ENCODE measurements around the gene C12orf56. TPM values are rescaled to one million over a fixed set of nuclear protein-coding genes. Genes with fewer than 3 reads are reported as not detected.
"Not testable (repeated sequence)": the region's sequence is repeated elsewhere in the genome, so short reads cannot be mapped to it uniquely, and the experiment has no call there.

The C12orf56 gene
- polyA plus RNA-seq, 1 donor (not counting 4 experiments of a cell fraction or from before 2014, with no cell fraction given) = 0.14 TPM

DNA sequence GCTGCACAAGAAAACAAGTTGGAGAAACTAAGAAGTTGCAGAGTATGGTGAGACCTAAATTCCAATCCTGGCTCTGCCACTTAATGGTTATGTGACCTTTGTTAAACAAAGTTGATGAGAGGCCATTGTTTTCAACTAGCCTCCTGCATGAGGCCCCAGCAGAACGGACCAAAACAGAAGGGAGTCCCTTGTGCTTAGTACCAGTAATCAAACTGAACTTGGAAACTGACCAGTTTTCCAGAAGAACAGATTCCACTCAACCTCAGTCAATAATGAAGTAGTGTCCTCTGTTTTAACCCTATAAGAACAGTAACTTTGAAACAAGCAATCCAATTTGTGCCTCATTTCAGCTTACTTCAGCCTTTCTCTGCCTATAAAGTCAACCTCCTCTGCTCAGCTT is 69.9 kb downstream of the C12orf56 start:
- no peaks in the 10 kb centered on the region for H3K36me3 ChIP-seq (ENCODE audit: control insufficient read depth in 2 of 2, extremely low read depth in 1 of 2, insufficient read depth in 2 of 2, low read length in 2 of 2)
- FAIRE-seq = no peak
- dilution Hi-C loops (cut with MboI; ENCODE audit: extremely low pct_ligation_motif_present, low sequenced_read_pairs) = no loop called here

GRCh38 chr12:64319540-64320225 is 70.9 kb downstream of the C12orf56 start:
- FAIRE-seq; H3K9me3 ChIP-seq (ENCODE audit: control insufficient read depth, low read depth, low read length); H3K9ac ChIP-seq (ENCODE audit: control insufficient read depth, extremely low read depth, insufficient read depth, low read length); DNase-seq (ENCODE audit: low read depth, low spot score); H2AFZ ChIP-seq (ENCODE audit: control insufficient read depth, low read length); H3K9me1 ChIP-seq (ENCODE audit: control insufficient read depth, extremely low read depth, insufficient read depth, low read length); H3K79me2 ChIP-seq (ENCODE audit: control insufficient read depth, insufficient read depth, low read length); H4K20me1 ChIP-seq (ENCODE audit: control insufficient read depth, extremely low read depth, insufficient read depth, low read length); dilution Hi-C loops (cut with MboI; ENCODE audit: extremely low pct_ligation_motif_present, low sequenced_read_pairs); H3K4me3 ChIP-seq (ENCODE audit: control insufficient read depth in 2 of 3, extremely low read depth in 1 of 3, insufficient read depth in 2 of 3, low read depth in 1 of 3, low read length in 3 of 3); H3K27ac ChIP-seq (ENCODE audit: control insufficient read depth, insufficient read depth, low read length); H3K4me1 ChIP-seq (ENCODE audit: control insufficient read depth, extremely low read depth, insufficient read depth, low read length); H3K4me2 ChIP-seq (ENCODE audit: control insufficient read depth, extremely low read depth, insufficient read depth, low read depth, low read length); H3K36me3 ChIP-seq (ENCODE audit: control insufficient read depth in 2 of 2, extremely low read depth in 1 of 2, insufficient read depth in 2 of 2, low read length in 2 of 2); H3K27me3 ChIP-seq (ENCODE audit: control insufficient read depth, extremely low read depth, insufficient read depth, low read length): not testable (repeated sequence)

More for the DNA sequence above, 69.9 kb downstream of the C12orf56 start:
- TF ChIP-seq EZH2 (IDR thresholded peaks at IDR 0.05; ENCODE audit: low read length) (no peak), CTCF (optimal IDR thresholded peaks at IDR 0.05 in 1 of 3, IDR thresholded peaks at IDR 0.05 in 1 of 3, conservative IDR thresholded peaks at IDR 0.05 in 1 of 3; ENCODE audit: extremely low read depth in 1 of 3, insufficient read depth in 2 of 3, low read length in 3 of 3) (no peak)
- DNase-seq (ENCODE audit: low read depth, low spot score) = no peak
- Histone ChIP-seq H2AFZ (ENCODE audit: control insufficient read depth, low read length) (no peak overlapping the region), H3K4me1 (ENCODE audit: control insufficient read depth, extremely low read depth, insufficient read depth, low read length) (no peaks in the 10 kb centered on the region), H3K4me2 (ENCODE audit: control insufficient read depth, extremely low read depth, insufficient read depth, low read depth, low read length) (no peak overlapping the region), H3K27me3 (ENCODE audit: control insufficient read depth, extremely low read depth, insufficient read depth, low read length) (no peaks in the 10 kb centered on the region), H4K20me1 (ENCODE audit: control insufficient read depth, extremely low read depth, insufficient read depth, low read length) (no peaks in the 10 kb centered on the region), H3K9me3 (ENCODE audit: control insufficient read depth, low read depth, low read length) (no peaks in the 10 kb centered on the region), H3K4me3 (ENCODE audit: control insufficient read depth in 2 of 3, extremely low read depth in 1 of 3, insufficient read depth in 2 of 3, low read depth in 1 of 3, low read length in 3 of 3) (no peak overlapping the region), H3K9me1 (ENCODE audit: control insufficient read depth, extremely low read depth, insufficient read depth, low read length) (no peaks in the 10 kb centered on the region), H3K27ac (ENCODE audit: control insufficient read depth, insufficient read depth, low read length) (no peak overlapping the region), H3K9ac (ENCODE audit: control insufficient read depth, extremely low read depth, insufficient read depth, low read length) (no peak overlapping the region), H3K79me2 (ENCODE audit: control insufficient read depth, insufficient read depth, low read length) (no peaks in the 10 kb centered on the region)

DNA sequence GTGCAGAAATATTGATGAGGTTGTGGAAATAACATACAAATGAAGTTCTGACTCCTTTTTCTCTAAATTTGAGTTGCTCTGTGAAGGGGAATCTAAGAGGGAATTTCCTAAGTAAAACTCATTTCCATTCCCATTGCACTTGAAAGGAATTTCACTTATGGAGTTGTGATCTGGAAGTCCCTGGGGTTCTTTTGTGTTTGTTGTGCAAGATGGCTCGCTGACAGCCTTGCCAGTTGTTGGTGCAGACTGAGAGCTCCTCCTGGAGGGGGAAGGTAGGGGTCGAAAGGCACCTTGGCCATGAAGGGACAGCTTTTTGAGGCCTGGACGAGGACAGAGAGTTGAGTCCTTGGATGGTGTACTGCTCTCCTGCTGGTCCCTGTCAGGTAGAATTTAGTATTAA is 72.0 kb downstream of the C12orf56 start:
- Histone ChIP-seq H3K4me1 (ENCODE audit: control insufficient read depth, extremely low read depth, insufficient read depth, low read length) (no peaks in the 10 kb centered on the region), H3K9me1 (ENCODE audit: control insufficient read depth, extremely low read depth, insufficient read depth, low read length) (no peaks in the 10 kb centered on the region), H3K4me2 (ENCODE audit: control insufficient read depth, extremely low read depth, insufficient read depth, low read depth, low read length) (no peak overlapping the region), H4K20me1 (ENCODE audit: control insufficient read depth, extremely low read depth, insufficient read depth, low read length) (no peaks in the 10 kb centered on the region), H3K79me2 (ENCODE audit: control insufficient read depth, insufficient read depth, low read length) (no peaks in the 10 kb centered on the region), H3K4me3 (ENCODE audit: control insufficient read depth in 2 of 3, extremely low read depth in 1 of 3, insufficient read depth in 2 of 3, low read depth in 1 of 3, low read length in 3 of 3) (no peak overlapping the region), H2AFZ (ENCODE audit: control insufficient read depth, low read length) (no peak overlapping the region), H3K27me3 (ENCODE audit: control insufficient read depth, extremely low read depth, insufficient read depth, low read length) (no peaks in the 10 kb centered on the region), H3K9me3 (ENCODE audit: control insufficient read depth, low read depth, low read length) (no peaks in the 10 kb centered on the region), H3K9ac (ENCODE audit: control insufficient read depth, extremely low read depth, insufficient read depth, low read length) (no peak overlapping the region), H3K27ac (ENCODE audit: control insufficient read depth, insufficient read depth, low read length) (no peak overlapping the region), H3K36me3 (ENCODE audit: control insufficient read depth in 2 of 2, extremely low read depth in 1 of 2, insufficient read depth in 2 of 2, low read length in 2 of 2) (no peaks in the 10 kb centered on the region)
- FAIRE-seq (no peak), DNase-seq (ENCODE audit: low read depth, low spot score) (no peak)
- dilution Hi-C loops (cut with MboI; ENCODE audit: extremely low pct_ligation_motif_present, low sequenced_read_pairs) = no loop called here
- TF ChIP-seq EZH2 (IDR thresholded peaks at IDR 0.05; ENCODE audit: low read length) (no peak), CTCF (optimal IDR thresholded peaks at IDR 0.05 in 1 of 3, IDR thresholded peaks at IDR 0.05 in 1 of 3, conservative IDR thresholded peaks at IDR 0.05 in 1 of 3; ENCODE audit: extremely low read depth in 1 of 3, insufficient read depth in 2 of 3, low read length in 3 of 3) (no peak)

Data from keratinocyte (primary cell).